ENCODE measurements around the gene RYR3.

The RYR3 gene

DNA sequence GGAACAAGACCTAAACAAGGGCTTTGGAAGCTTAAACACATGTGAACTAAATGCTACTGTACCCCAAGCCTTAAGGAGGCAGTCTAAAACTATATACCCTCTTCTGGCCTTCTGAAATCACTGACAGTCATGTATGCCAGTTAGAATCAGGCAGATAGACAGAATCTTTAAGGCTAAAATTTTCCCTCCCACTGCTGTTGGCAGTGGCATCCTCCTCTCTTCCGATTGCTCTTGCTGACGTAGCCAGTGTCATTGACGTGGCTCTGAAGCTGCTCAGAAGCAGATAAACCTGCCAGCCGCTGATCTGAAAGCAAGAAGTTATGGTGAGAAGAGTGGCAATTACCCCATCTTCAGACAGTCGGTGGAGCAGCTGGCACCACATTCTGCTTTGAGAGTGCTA lies 3.3 kb downstream of the RYR3 start:
- ChIA-PET CTCF (interaction anchor here (1.0 to 1.3 kb wide), 3 partner anchors 21 to 36 kb away, joined by 3 to 4 read pairs (median 3); no protein-coding TSS in a partner anchor), POLR2A (no interaction called here)
- DNase-seq (ENCODE audit: low read depth, low spot score) = no peak
- no peak overlapping the region for H3K4me3 ChIP-seq (ENCODE audit: low read depth, low read length)
- TF ChIP-seq, protein P1, sequence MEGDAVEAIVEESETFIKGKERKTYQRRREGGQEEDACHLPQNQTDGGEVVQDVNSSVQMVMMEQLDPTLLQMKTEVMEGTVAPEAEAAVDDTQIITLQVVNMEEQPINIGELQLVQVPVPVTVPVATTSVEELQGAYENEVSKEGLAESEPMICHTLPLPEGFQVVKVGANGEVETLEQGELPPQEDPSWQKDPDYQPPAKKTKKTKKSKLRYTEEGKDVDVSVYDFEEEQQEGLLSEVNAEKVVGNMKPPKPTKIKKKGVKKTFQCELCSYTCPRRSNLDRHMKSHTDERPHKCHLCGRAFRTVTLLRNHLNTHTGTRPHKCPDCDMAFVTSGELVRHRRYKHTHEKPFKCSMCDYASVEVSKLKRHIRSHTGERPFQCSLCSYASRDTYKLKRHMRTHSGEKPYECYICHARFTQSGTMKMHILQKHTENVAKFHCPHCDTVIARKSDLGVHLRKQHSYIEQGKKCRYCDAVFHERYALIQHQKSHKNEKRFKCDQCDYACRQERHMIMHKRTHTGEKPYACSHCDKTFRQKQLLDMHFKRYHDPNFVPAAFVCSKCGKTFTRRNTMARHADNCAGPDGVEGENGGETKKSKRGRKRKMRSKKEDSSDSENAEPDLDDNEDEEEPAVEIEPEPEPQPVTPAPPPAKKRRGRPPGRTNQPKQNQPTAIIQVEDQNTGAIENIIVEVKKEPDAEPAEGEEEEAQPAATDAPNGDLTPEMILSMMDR (IDR thresholded peaks at IDR 0.05; ENCODE audit: insufficient read depth, low read length, missing control alignments) = no peak

DNA sequence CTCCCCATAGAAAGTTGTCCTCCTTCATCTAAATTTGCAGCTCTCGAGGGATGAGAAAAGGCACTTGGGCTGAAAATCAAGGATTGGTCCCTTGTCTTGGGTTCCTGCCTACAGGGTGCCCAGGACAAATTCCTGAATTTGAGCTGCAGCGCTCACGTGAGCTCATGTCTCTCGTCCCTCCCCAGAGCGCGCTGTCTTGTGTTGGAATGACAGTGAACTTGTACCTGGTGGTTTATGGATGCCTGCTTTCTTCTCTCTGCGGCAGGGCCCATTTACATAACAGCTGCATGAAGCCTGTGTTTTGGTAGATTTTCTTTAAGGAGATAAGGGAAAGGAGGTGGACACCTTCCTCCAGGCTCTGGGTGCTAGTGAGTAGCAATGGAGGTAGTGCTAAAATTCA lies 4.3 kb downstream of the RYR3 start:
- ChIA-PET POLR2A (no interaction called here), CTCF (interaction anchor here (1.2 to 1.3 kb wide), 2 partner anchors 22 to 37 kb away, joined by 3 to 4 read pairs; no protein-coding TSS in a partner anchor)
- TF ChIP-seq, protein P1 (IDR thresholded peaks at IDR 0.05; ENCODE audit: insufficient read depth, low read length, missing control alignments) = no peak
- H3K4me3 ChIP-seq (ENCODE audit: low read depth, low read length) = no peak overlapping the region
- DNase-seq (ENCODE audit: low read depth, low spot score) = no peak

- TF ChIP-seq, protein P1 (IDR thresholded peaks at IDR 0.05; ENCODE audit: insufficient read depth, low read length, missing control alignments) = no peak
- CTCF ChIA-PET = interaction anchor here (2.4 kb wide), 1 partner anchor 25 kb away, joined by 7 read pairs; no protein-coding TSS in a partner anchor
- DNase-seq (ENCODE audit: low read depth, low spot score) = no peak
- POLR2A ChIA-PET = no interaction called here
- H3K4me3 ChIP-seq (ENCODE audit: low read depth, low read length) = no peak overlapping the region
Observed at GRCh38 chr15:33317896-33318295, 7.1 kb downstream of the RYR3 start.

- H3K4me3 ChIP-seq (ENCODE audit: low read depth, low read length) = no peak overlapping the region
- CTCF ChIA-PET = no interaction called here
- POLR2A ChIA-PET = no interaction called here
- TF ChIP-seq, protein P1 (IDR thresholded peaks at IDR 0.05; ENCODE audit: insufficient read depth, low read length, missing control alignments) = no peak
- DNase-seq (ENCODE audit: low read depth, low spot score) = no peak
Observed at GRCh38 chr15:33320017-33320416, 9.2 kb downstream of the RYR3 start.

DNA sequence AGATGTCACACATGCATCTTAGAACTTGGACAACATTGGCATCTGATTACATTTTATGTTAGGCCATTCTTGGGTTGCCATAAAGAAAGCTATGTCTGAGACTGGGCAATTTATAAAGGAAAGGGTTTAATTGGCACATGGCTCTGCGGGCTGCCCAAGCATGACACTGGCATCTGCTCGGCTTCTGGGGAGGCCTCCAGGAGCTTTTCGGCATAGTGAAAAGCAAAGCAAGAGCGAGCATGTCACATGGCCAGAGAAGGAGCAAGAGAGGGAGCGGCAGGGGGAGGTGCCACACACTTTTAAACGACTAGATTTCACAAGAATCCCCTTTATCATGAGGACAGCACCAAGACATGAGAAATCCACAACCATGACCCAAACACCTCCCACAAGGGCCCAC lies 11.3 kb downstream of the RYR3 start:
- TF ChIP-seq, protein P1 (IDR thresholded peaks at IDR 0.05; ENCODE audit: insufficient read depth, low read length, missing control alignments) = no peak
- ChIA-PET CTCF (no interaction called here), POLR2A (no interaction called here)
- no peak for DNase-seq (ENCODE audit: low read depth, low spot score)
- H3K4me3 ChIP-seq (ENCODE audit: low read depth, low read length) = no peak overlapping the region

DNA sequence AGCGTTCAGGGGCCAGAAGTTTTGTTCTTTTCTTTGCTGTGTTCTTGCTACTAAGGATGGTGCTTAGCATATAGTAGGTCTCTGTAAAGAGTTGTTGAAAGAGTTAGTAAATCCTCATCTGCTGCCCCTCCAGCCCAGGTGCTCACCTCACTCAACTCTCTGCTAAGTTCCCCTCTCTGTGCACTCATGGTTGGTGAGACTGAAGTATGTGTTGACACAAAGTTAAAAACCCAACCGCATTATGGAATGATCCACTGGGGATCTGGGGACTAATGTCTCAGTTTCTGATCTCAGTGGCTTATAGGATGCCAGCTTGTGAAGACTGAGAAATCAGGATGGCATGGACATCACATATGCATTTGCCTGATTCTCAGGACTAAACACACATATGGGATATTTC lies 13.8 kb downstream of the RYR3 start:
- TF ChIP-seq, protein P1 (IDR thresholded peaks at IDR 0.05; ENCODE audit: insufficient read depth, low read length, missing control alignments) = no peak
- ChIA-PET POLR2A (no interaction called here), CTCF (no interaction called here)
- DNase-seq (ENCODE audit: low read depth, low spot score) = no peak
- no peak overlapping the region for H3K4me3 ChIP-seq (ENCODE audit: low read depth, low read length)
